Skin epidermis (tissue), 12 donors: Measurements from ENCODE around the gene KIFAP3.
"Not testable (repeated sequence)": the region's sequence is repeated elsewhere in the genome, so short reads cannot be mapped to it uniquely, and the experiment has no call there.

Source experiments
- H3K27ac ChIP-seq, 21 experiments: fragments of 200-600 bp; sonication (generic) in 11 of 21; one replicate each; pipeline ENCODE4 v1.5.0; 2020; ENCODE audit warnings: mild to moderate bottlenecking in 3 of 21, inconsistent platforms in 2 of 21, moderate library complexity in 2 of 21
- H3K4me3 ChIP-seq, 7 experiments: fragments of 200-600 bp; sonication (generic) in 2 of 7; one replicate each; pipeline ENCODE4 v1.5.0; 2020; ENCODE audit warnings: inconsistent platforms in 2 of 7, mild to moderate bottlenecking in 2 of 7, moderate library complexity in 1 of 7

Gene KIFAP3

GRCh38 chr1:169871988-169872387 is 202.5 kb downstream of the KIFAP3 start:
- not testable (repeated sequence) for H3K27ac ChIP-seq, H3K4me3 ChIP-seq
